GM06990 (cell line): Measurements from ENCODE around the gene THYN1.
"Not testable (repeated sequence)": the region's sequence is repeated elsewhere in the genome, so short reads cannot be mapped to it uniquely, and the experiment has no call there.

ENCODE experiments used
- DNase-seq: peaks from one replicate; pipeline ENCODE4 v3.0.0-alpha.2; 2011; ENCODE audit not compliant: insufficient read length; ENCODE audit errors: extremely low read depth
- H3K27me3 ChIP-seq: replicated peaks from 2 replicates; pipeline ENCODE4 v1.6.0; 2011; ENCODE audit warnings: low read length; ENCODE audit not compliant: control insufficient read depth, insufficient read depth
- H3K36me3 ChIP-seq: 2 replicates; pipeline ENCODE4 v1.5.1; 2011; ENCODE audit warnings: low read length; ENCODE audit not compliant: control insufficient read depth, insufficient read depth
- H3K4me3 ChIP-seq: replicated peaks from 2 replicates; pipeline ENCODE4 v1.5.1; 2011; ENCODE audit warnings: low read depth, mild to moderate bottlenecking, control low read depth, low read length
- CTCF ChIP-seq: IDR thresholded peaks from 2 replicates; pipeline ENCODE4 v1.5.1; 2011; ENCODE audit warnings: low read length, control low read depth, mild to moderate bottlenecking, inconsistent platforms; ENCODE audit not compliant: insufficient read depth, poor library complexity, severe bottlenecking

Gene THYN1

GRCh38 chr11:134290646-134291045, 37.5 kb upstream of the THYN1 start:
- Histone ChIP-seq H3K4me3 (no peak overlapping the region), H3K36me3 (no peaks in the 10 kb centered on the region), H3K27me3 (no peaks in the 10 kb centered on the region; the same call in none of the 2 replicates)
- no peak for TF ChIP-seq CTCF
- no peak for DNase-seq

- no peak for DNase-seq
- Histone ChIP-seq H3K36me3 (no peaks in the 10 kb centered on the region), H3K27me3 (no peaks in the 10 kb centered on the region; the same call in none of the 2 replicates), H3K4me3 (no peak overlapping the region)
- TF ChIP-seq CTCF: no peak
Measured at GRCh38 chr11:134289789-134290188, 36.6 kb upstream of the THYN1 start.

- TF ChIP-seq CTCF: no peak
- no peaks in the 10 kb centered on the region for H3K36me3 ChIP-seq
- no peak overlapping the region for H3K4me3 ChIP-seq
- H3K27me3 ChIP-seq: no peaks in the 10 kb centered on the region; the same call in none of the 2 replicates
- no peak for DNase-seq
Measured at GRCh38 chr11:134289167-134289566, 36.0 kb upstream of the THYN1 start.

GRCh38 chr11:134288486-134288885, 35.3 kb upstream of the THYN1 start:
- Histone ChIP-seq H3K4me3 (no peak overlapping the region), H3K36me3 (no peaks in the 10 kb centered on the region), H3K27me3 (no peaks in the 10 kb centered on the region; the same call in none of the 2 replicates)
- TF ChIP-seq CTCF: no peak
- DNase-seq: no peak

GRCh38 chr11:134287561-134287960, 34.4 kb upstream of the THYN1 start:
- no peak for TF ChIP-seq CTCF

GRCh38 chr11:134284349-134284748, 31.2 kb upstream of the THYN1 start:
- not testable (repeated sequence) for H3K4me3 ChIP-seq, H3K36me3 ChIP-seq, H3K27me3 ChIP-seq, DNase-seq

More at GRCh38 chr11:134287561-134287960, 34.4 kb upstream of the THYN1 start:
- Histone ChIP-seq H3K4me3 (no peak overlapping the region), H3K27me3 (no peaks in the 10 kb centered on the region; the same call in none of the 2 replicates), H3K36me3 (no peaks in the 10 kb centered on the region)
- DNase-seq: no peak
